A549 (cell line): Measurements from ENCODE around the gene CELF4. TPM values are rescaled to one million over a fixed set of nuclear protein-coding genes. Genes with fewer than 3 reads are reported as not detected.

ENCODE experiments used
- ATAC-seq, 2 experiments: fragments of 200-7000 bp in 1 of 2; fragments of >200 bp in 1 of 2; cut with Nextera tagmentation in 1 of 2; cut with Tn5 transposase in 1 of 2; 3 replicates each; pipeline versions ENCODE4 v1.8.0 to v1.9.1; 2018 to 2020; ENCODE audit warnings: mild to moderate bottlenecking in 1 of 2, moderate library complexity in 1 of 2
- CTCF ChIA-PET: fragments of 300-600 bp; sonication (Branson Sonifier 250); formaldehyde crosslinking; extraction: SDS; loops from one replicate; lab custom pipeline; 2021; ENCODE audit warnings: antibody characterized with exemption, inconsistent platforms; lab: Yijun Ruan, JAX
- POLR2A ChIA-PET: fragments of 350-600 bp; formaldehyde crosslinking; extraction: SDS; loops from one replicate; lab custom pipeline; 2021; ENCODE audit warnings: antibody characterized with exemption, inconsistent platforms; lab: Yijun Ruan, JAX
- DNase-seq, 2 experiments: peaks; one replicate each; pipeline versions ENCODE4 v3.0.0 to v3.0.0-alpha.2; 2011 to 2016; ENCODE audit warnings: low read depth in 1 of 2, low spot score in 1 of 2
- FAIRE-seq: peaks from 2 replicates; lab custom pipeline; 2011; peaks lifted over from hg19 to GRCh38; lab: Jason Lieb, UNC
- H3K27ac ChIP-seq, 2 experiments: fragments of >200 bp; sonication (Bioruptor Twin); formaldehyde crosslinking; 3 replicates each; pipeline ENCODE4 v1.5.1; 2016 to 2017
- H3K4me1 ChIP-seq: fragments of >200 bp; sonication (Bioruptor Twin); formaldehyde crosslinking; 3 replicates; pipeline ENCODE4 v1.6.1; 2016
- H3K4me2 ChIP-seq: fragments of >200 bp; sonication (Bioruptor Twin); formaldehyde crosslinking; 3 replicates; pipeline ENCODE4 v1.6.1; 2016
- H3K4me3 ChIP-seq: fragments of >200 bp; sonication (Bioruptor Twin); formaldehyde crosslinking; 3 replicates; pipeline ENCODE4 v1.5.1; 2016
- H3K9me3 ChIP-seq: fragments of >200 bp; sonication (Bioruptor Twin); formaldehyde crosslinking; 3 replicates; pipeline ENCODE4 v1.6.1; 2016
- BHLHE40 ChIP-seq: IDR thresholded peaks from 2 replicates; pipeline ENCODE4 v1.6.1; 2012; ENCODE audit warnings: low read depth, low read length, inconsistent platforms
- CHD2 ChIP-seq: fragments of 150-350 bp; IDR thresholded peaks from 2 replicates; pipeline ENCODE4 v1.6.1; 2014; ENCODE audit warnings: low read length; ENCODE audit not compliant: partially characterized antibody
- CHD4 ChIP-seq: fragments of 200-600 bp; sonication (generic); IDR thresholded peaks from 2 replicates; pipeline ENCODE4 v1.6.1; 2016; ENCODE audit warnings: antibody characterized with exemption, mild to moderate bottlenecking, borderline replicate concordance
- EHMT2 ChIP-seq: fragments of 200-600 bp; sonication (generic); IDR thresholded peaks from 2 replicates; pipeline ENCODE4 v1.6.1; 2016; ENCODE audit warnings: antibody characterized with exemption, low read depth, mild to moderate bottlenecking, moderate library complexity
- FOSL2 ChIP-seq, 2 experiments: fragments of 450-650 bp in 1 of 2; fragments of >200 bp in 1 of 2; sonication (Bioruptor Twin) in 1 of 2; formaldehyde crosslinking; IDR thresholded peaks; 2 replicates each; pipeline versions ENCODE4 v1.5.0 to v1.6.1; 2016 to 2020; ENCODE audit warnings: mild to moderate bottlenecking in 1 of 2, moderate library complexity in 1 of 2
- GATA3 ChIP-seq: IDR thresholded peaks from 2 replicates; pipeline ENCODE4 v1.6.1; 2012; ENCODE audit warnings: borderline replicate concordance
- HEYL ChIP-seq: fragments of 250-450 bp; sonication (Bioruptor Pico); IDR thresholded peaks from 2 replicates; pipeline ENCODE4 v1.8.0; 2021; ENCODE audit warnings: mild to moderate bottlenecking, moderate library complexity
- HOXA7 ChIP-seq: fragments of 250-450 bp; sonication (Bioruptor Pico); IDR thresholded peaks from 2 replicates; pipeline ENCODE4 v1.5.0; 2020; ENCODE audit warnings: mild to moderate bottlenecking, moderate library complexity
- HOXB13 ChIP-seq: fragments of 250-450 bp; sonication (Bioruptor Pico); IDR thresholded peaks from 2 replicates; pipeline ENCODE4 v1.5.0; 2020; ENCODE audit warnings: low read depth, mild to moderate bottlenecking, moderate library complexity
- JUNB ChIP-seq: fragments of >200 bp; sonication (Bioruptor Twin); formaldehyde crosslinking; IDR thresholded peaks from 2 replicates; pipeline ENCODE4 v1.6.1; 2016
- KDM1A ChIP-seq: fragments of 200-600 bp; sonication (generic); IDR thresholded peaks from 2 replicates; pipeline ENCODE4 v1.6.1; 2016; ENCODE audit warnings: low read depth, mild to moderate bottlenecking
- KDM5A ChIP-seq: fragments of 200-600 bp; sonication (generic); IDR thresholded peaks from 2 replicates; pipeline ENCODE4 v1.6.1; 2016; ENCODE audit warnings: antibody characterized with exemption, mild to moderate bottlenecking
- MAFK ChIP-seq: fragments of 450-650 bp; IDR thresholded peaks from 2 replicates; pipeline ENCODE4 v1.6.1; 2014; ENCODE audit not compliant: partially characterized antibody
- MYC ChIP-seq: IDR thresholded peaks from 2 replicates; pipeline ENCODE4 v1.6.1; 2012; ENCODE audit warnings: mild to moderate bottlenecking, inconsistent platforms, low read length, improper control_type of control experiment, borderline replicate concordance
- NFE2L2 ChIP-seq: fragments of 150-350 bp; conservative IDR thresholded peaks from 2 replicates; pipeline ENCODE4 v1.6.1; 2014; ENCODE audit warnings: low read length
- POLR2A ChIP-seq: IDR thresholded peaks from 2 replicates; pipeline ENCODE4 v1.6.1; 2012; ENCODE audit warnings: mild to moderate bottlenecking, low read length
- POLR2AphosphoS2 ChIP-seq: conservative IDR thresholded peaks from 2 replicates; pipeline ENCODE4 v1.6.1; 2012; ENCODE audit warnings: low read length, improper control_type of control experiment, inconsistent platforms
- RARB ChIP-seq: fragments of 250-450 bp; sonication (Bioruptor Pico); IDR thresholded peaks from 2 replicates; pipeline ENCODE4 v1.8.0; 2021; ENCODE audit warnings: mild to moderate bottlenecking, moderate library complexity
- RFX5 ChIP-seq: fragments of 450-650 bp; IDR thresholded peaks from 2 replicates; pipeline ENCODE4 v1.7.1; 2014; ENCODE audit warnings: antibody characterized with exemption, mild to moderate bottlenecking, moderate library complexity
- RNF2 ChIP-seq: fragments of 200-600 bp; sonication (generic); IDR thresholded peaks from 2 replicates; pipeline ENCODE4 v1.6.1; 2016; ENCODE audit warnings: low read depth, mild to moderate bottlenecking, antibody characterized with exemption, moderate library complexity, borderline replicate concordance
- SMC3 ChIP-seq: fragments of >200 bp; sonication (Bioruptor Twin); formaldehyde crosslinking; IDR thresholded peaks from 3 replicates; pipeline ENCODE4 v1.6.1; 2018; ENCODE audit warnings: inconsistent platforms
- TFCP2L1 ChIP-seq: fragments of 250-450 bp; sonication (Bioruptor Pico); IDR thresholded peaks from 2 replicates; pipeline ENCODE4 v1.5.0; 2021; ENCODE audit warnings: mild to moderate bottlenecking
- ZSCAN20 ChIP-seq: fragments of 250-450 bp; sonication (Bioruptor Pico); IDR thresholded peaks from 2 replicates; pipeline ENCODE4 v1.8.0; 2022; ENCODE audit warnings: mild to moderate bottlenecking, moderate library complexity
- WGBS: methylation state at CpG from one replicate; pipeline ENCODE4 v1.1.6; 2017; ENCODE audit errors: missing lambda C conversion rate; 5-methylcytosine and 5-hydroxymethylcytosine counted together
- polyA plus RNA-seq, 4 experiments: library from polyadenylated mRNA; depleted of rRNA in 3 of 4; stranded (reverse); fragments of >200 nt; fragmentation: RNase III in 1 of 4; extraction: RNeasy Plus Mini Kit Qiagen cat#74134 plus additional on column Dnase treatment in 1 of 4; gene quantifications; 2 replicates in 3 of 4; 3 replicates in 1 of 4; pipeline ENCODE4 v1.2.3, GENCODE V29; 2011 to 2017
- TF ChIP-seq, protein P1 (sequence below): IDR thresholded peaks from 2 replicates; pipeline ENCODE4 v1.6.1; 2012; ENCODE audit warnings: low read depth, borderline replicate concordance
- TF ChIP-seq, protein P2 (sequence below): fragments of >200 bp; sonication (Bioruptor Twin); formaldehyde crosslinking; IDR thresholded peaks from 2 replicates; pipeline ENCODE4 v1.6.1; 2016
- TF ChIP-seq, protein P3 (sequence below): fragments of 150-350 bp; IDR thresholded peaks from 2 replicates; pipeline ENCODE4 v1.6.1; 2014; ENCODE audit warnings: low read depth, mild to moderate bottlenecking, low read length
- TF ChIP-seq, protein P4 (sequence below): fragments of 250-450 bp; sonication (Bioruptor Pico); IDR thresholded peaks from 2 replicates; pipeline ENCODE4 v1.5.0; 2021; ENCODE audit warnings: mild to moderate bottlenecking, moderate library complexity, borderline replicate concordance
- TF ChIP-seq, protein P5 (sequence below): fragments of 250-450 bp; sonication (Bioruptor Pico); IDR thresholded peaks from 2 replicates; pipeline ENCODE4 v1.5.0; 2020; ENCODE audit warnings: low read depth, mild to moderate bottlenecking, moderate library complexity

Gene CELF4
- polyA plus RNA-seq, 2 of the 4 experiments (the other 2 are of a cell fraction): 0.08 TPM; not detected in 1

DNA sequence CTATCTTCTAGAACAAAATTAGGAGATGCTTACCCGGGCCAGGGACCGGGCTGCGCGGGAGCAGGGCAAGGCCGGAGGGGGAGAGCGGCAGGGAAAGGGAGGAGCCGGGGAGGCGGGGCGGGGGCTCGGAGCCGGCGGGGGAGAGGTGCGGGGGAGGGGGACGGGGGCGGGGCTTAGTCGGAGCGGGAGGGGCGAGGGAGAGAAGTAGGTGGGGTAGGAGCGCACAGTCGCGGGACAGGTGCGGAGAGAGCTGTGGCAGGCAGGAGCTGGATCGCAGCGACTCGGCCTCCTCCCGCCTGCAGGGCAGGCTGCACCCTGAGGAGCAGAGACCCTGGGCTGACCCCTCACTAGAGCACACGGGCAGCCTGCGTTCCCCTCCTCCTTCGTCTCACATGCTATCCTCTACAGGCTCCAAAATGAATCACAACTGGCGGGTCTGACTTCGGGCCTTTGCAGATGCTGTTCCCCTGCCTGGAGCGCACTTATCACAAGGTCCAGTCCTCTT lies 290.3 kb downstream of the CELF4 start:
- TF ChIP-seq, protein P1, sequence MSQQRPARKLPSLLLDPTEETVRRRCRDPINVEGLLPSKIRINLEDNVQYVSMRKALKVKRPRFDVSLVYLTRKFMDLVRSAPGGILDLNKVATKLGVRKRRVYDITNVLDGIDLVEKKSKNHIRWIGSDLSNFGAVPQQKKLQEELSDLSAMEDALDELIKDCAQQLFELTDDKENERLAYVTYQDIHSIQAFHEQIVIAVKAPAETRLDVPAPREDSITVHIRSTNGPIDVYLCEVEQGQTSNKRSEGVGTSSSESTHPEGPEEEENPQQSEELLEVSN: no peak
- TF ChIP-seq POLR2A (no peak), FOSL2 (IDR thresholded peaks at IDR 0.05) (no peak), FOSL2 (CRISPR knock-in tag; IDR thresholded peaks at IDR 0.05) (no peak), KDM5A (no peak), ZSCAN20 (CRISPR knock-in tag) (no peak), HOXB13 (CRISPR knock-in tag) (no peak), POLR2AphosphoS2 (no peak), NFE2L2 (no peak), SMC3 (no peak), CHD4 (no peak), JUNB (no peak), TFCP2L1 (CRISPR knock-in tag) (no peak), MAFK (no peak), MYC (no peak), EHMT2 (no peak), RNF2 (no peak), HEYL (no peak), RARB (CRISPR knock-in tag) (no peak)
- TF ChIP-seq, protein P2, sequence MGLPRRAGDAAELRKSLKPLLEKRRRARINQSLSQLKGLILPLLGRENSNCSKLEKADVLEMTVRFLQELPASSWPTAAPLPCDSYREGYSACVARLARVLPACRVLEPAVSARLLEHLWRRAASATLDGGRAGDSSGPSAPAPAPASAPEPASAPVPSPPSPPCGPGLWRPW: no peak
- TF ChIP-seq, protein P3, sequence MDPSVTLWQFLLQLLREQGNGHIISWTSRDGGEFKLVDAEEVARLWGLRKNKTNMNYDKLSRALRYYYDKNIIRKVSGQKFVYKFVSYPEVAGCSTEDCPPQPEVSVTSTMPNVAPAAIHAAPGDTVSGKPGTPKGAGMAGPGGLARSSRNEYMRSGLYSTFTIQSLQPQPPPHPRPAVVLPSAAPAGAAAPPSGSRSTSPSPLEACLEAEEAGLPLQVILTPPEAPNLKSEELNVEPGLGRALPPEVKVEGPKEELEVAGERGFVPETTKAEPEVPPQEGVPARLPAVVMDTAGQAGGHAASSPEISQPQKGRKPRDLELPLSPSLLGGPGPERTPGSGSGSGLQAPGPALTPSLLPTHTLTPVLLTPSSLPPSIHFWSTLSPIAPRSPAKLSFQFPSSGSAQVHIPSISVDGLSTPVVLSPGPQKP: no peak
- Histone ChIP-seq H3K4me3 (no peak overlapping the region), H3K4me2 (no peak overlapping the region), H3K27ac (no peak overlapping the region), H3K4me1 (no peaks in the 10 kb centered on the region), H3K9me3 (no peaks in the 10 kb centered on the region)
- DNase-seq: no peak
- 69% methylated on average over 14 of the region's 32 CpGs for WGBS
- POLR2A ChIA-PET: no interaction called here
- CTCF ChIA-PET: no interaction called here
- no peak for ATAC-seq
- no peak for FAIRE-seq

DNA sequence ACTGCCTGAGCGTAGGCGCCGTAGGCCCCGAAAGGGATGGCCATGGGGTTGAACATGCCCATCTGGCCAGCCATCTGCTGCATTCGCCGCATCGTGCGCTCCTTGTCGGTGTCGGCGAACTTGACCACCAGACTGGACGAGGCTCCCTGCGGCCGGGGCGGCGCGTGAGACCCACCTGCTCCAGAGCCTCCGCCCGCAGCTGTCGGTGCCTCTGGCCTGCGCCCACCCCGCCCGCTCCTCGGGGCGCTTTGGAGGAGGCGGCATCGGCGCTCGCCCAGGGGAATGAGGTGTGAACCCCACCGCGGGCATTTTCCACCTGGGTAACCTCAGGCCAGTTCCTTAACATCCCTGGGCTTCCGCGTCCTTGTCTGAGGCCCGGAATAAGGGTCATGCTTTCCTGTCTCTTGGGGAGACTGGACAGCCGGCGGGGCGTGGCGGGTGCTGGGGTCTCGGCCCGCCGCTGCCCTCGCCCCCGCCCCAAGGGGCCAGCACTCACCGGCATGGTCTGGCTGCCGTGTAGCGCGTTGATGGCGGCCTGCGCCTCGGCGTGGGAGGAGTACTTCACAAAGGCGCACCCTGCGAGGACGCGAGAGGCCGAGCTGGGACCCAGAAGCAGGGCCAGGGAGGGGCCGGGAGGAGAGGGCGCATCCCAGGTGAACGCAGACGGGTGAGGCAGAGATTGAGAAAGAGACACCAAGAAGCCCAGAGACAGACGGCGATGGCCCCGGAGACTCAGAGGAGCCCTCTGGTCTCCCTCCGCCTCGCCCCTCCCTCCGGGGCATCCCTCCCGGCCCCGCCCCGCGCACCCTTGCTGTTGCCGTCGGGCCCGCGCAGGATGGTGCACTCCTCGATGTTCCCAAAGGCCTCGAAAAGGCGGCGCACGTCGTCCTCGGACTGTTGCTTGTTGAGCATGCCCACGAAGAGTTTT lies 291.0 kb downstream of the CELF4 start:
- WGBS: 83% methylated on average over 23 of the region's 82 CpGs
- no peaks in the 10 kb centered on the region for H3K9me3 ChIP-seq
- H3K4me3 ChIP-seq: no peak overlapping the region
- POLR2A ChIA-PET: no interaction called here
- FAIRE-seq: no peak
- CTCF ChIA-PET: no interaction called here
- H3K4me2 ChIP-seq: no peak overlapping the region
- H3K27ac ChIP-seq: no peak overlapping the region
- no peaks in the 10 kb centered on the region for H3K4me1 ChIP-seq
- DNase-seq: no peak
- no peak for ATAC-seq
- no peak for TF ChIP-seq HOXA7 (CRISPR knock-in tag)
- TF ChIP-seq GATA3: no peak
- TF ChIP-seq, protein P3: no peak
- TF ChIP-seq, protein P4, sequence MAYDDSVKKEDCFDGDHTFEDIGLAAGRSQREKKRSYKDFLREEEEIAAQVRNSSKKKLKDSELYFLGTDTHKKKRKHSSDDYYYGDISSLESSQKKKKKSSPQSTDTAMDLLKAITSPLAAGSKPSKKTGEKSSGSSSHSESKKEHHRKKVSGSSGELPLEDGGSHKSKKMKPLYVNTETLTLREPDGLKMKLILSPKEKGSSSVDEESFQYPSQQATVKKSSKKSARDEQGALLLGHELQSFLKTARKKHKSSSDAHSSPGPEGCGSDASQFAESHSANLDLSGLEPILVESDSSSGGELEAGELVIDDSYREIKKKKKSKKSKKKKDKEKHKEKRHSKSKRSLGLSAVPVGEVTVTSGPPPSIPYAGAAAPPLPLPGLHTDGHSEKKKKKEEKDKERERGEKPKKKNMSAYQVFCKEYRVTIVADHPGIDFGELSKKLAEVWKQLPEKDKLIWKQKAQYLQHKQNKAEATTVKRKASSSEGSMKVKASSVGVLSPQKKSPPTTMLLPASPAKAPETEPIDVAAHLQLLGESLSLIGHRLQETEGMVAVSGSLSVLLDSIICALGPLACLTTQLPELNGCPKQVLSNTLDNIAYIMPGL: no peak
- no peak for TF ChIP-seq KDM1A
- no peak for TF ChIP-seq CHD2
- no peak for TF ChIP-seq SMC3
- TF ChIP-seq, protein P2: no peak
- TF ChIP-seq, protein P1: no peak
- no peak for TF ChIP-seq CHD4
- TF ChIP-seq, protein P5, sequence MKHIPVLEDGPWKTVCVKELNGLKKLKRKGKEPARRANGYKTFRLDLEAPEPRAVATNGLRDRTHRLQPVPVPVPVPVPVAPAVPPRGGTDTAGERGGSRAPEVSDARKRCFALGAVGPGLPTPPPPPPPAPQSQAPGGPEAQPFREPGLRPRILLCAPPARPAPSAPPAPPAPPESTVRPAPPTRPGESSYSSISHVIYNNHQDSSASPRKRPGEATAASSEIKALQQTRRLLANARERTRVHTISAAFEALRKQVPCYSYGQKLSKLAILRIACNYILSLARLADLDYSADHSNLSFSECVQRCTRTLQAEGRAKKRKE (CRISPR knock-in tag): no peak
- TF ChIP-seq RFX5: no peak
- no peak for TF ChIP-seq BHLHE40
- no peak for TF ChIP-seq NFE2L2
